CD14-positive monocyte (primary cell): Measurements from ENCODE around the gene TTC1. TPM values are rescaled to one million over a fixed set of nuclear protein-coding genes. Genes with fewer than 3 reads are reported as not detected.

ENCODE experiments used
- DNase-seq, 3 donors: peaks; one replicate each; pipeline ENCODE4 v3.0.0-alpha.2; 2011 to 2022
- H2AFZ ChIP-seq: 2 replicates; pipeline ENCODE4 v1.6.0; 2012; ENCODE audit warnings: mild to moderate bottlenecking, low read depth, low read length, inconsistent platforms; ENCODE audit not compliant: insufficient read depth, poor library complexity, severe bottlenecking
- H3K27ac ChIP-seq, 2 donors: 1 replicate in 1 of 2; 2 replicates in 1 of 2; pipeline ENCODE4 v1.5.1; 2012 to 2013; ENCODE audit warnings: low read length in 2 of 2, control low read depth in 1 of 2, inconsistent platforms in 1 of 2, low read depth in 1 of 2, mild to moderate bottlenecking in 1 of 2
- H3K27me3 ChIP-seq, 2 donors: one replicate each; pipeline versions ENCODE4 v1.6.0 to v1.6.1; 2011 to 2013; ENCODE audit warnings: low read length in 2 of 2; ENCODE audit not compliant: control insufficient read depth in 2 of 2, insufficient read depth in 2 of 2
- H3K36me3 ChIP-seq, 2 donors: replicated peaks in 1 of 2; 1 replicate in 1 of 2; 2 replicates in 1 of 2; pipeline versions ENCODE4 v1.5.1 to v1.6.1; 2012 to 2013; ENCODE audit warnings: low read length in 2 of 2, control low read depth in 1 of 2, inconsistent platforms in 1 of 2, mild to moderate bottlenecking in 1 of 2; ENCODE audit not compliant: insufficient read depth in 2 of 2, control insufficient read depth in 1 of 2
- H3K4me1 ChIP-seq, 2 donors: 1 replicate in 1 of 2; 2 replicates in 1 of 2; pipeline versions ENCODE4 v1.5.1 to v1.6.1; 2012 to 2013; ENCODE audit warnings: low read length in 2 of 2, control low read depth in 1 of 2, inconsistent platforms in 1 of 2, mild to moderate bottlenecking in 1 of 2, moderate library complexity in 1 of 2; ENCODE audit not compliant: insufficient read depth in 2 of 2, control insufficient read depth in 1 of 2
- H3K4me2 ChIP-seq: replicated peaks from 2 replicates; pipeline ENCODE3; 2012; ENCODE audit warnings: low read length, moderate library complexity, mild to moderate bottlenecking; ENCODE audit not compliant: poor library complexity, severe bottlenecking; ENCODE audit errors: extremely low read depth
- H3K4me3 ChIP-seq, 3 experiments: fragments of 200-600 bp in 1 of 3; sonication (generic) in 1 of 3; replicated peaks in 1 of 3; 1 replicate in 2 of 3; 2 replicates in 1 of 3; pipeline ENCODE4 v1.5.1; 2011 to 2013; ENCODE audit warnings: low read length in 3 of 3, mild to moderate bottlenecking in 3 of 3, control low read depth in 2 of 3, low read depth in 2 of 3, inconsistent platforms in 1 of 3, moderate library complexity in 1 of 3
- H3K79me2 ChIP-seq: 2 replicates; pipeline ENCODE4 v1.6.0; 2012; ENCODE audit warnings: mild to moderate bottlenecking, control low read depth, inconsistent platforms, low read length, moderate library complexity; ENCODE audit not compliant: insufficient read depth
- H3K9ac ChIP-seq: 2 replicates; pipeline ENCODE4 v1.6.0; 2017; ENCODE audit warnings: low read length, mild to moderate bottlenecking; ENCODE audit not compliant: insufficient read depth, poor library complexity, severe bottlenecking
- H3K9me3 ChIP-seq, 2 donors: replicated peaks in 1 of 2; 1 replicate in 1 of 2; 2 replicates in 1 of 2; pipeline versions ENCODE4 v1.5.1 to v1.6.1; 2012 to 2013; ENCODE audit warnings: low read length in 2 of 2, control low read depth in 1 of 2; ENCODE audit not compliant: control insufficient read depth in 1 of 2, insufficient read depth in 1 of 2
- H4K20me1 ChIP-seq: 2 replicates; pipeline ENCODE4 v1.6.0; 2012; ENCODE audit warnings: mild to moderate bottlenecking, low read length, control low read depth, moderate library complexity; ENCODE audit not compliant: insufficient read depth
- H3K27ac Mint-ChIP-seq, 7 donors: one replicate each; pipeline ENCODE4 v1.8.0; 2020; ENCODE audit warnings: mild to moderate bottlenecking in 7 of 7, mixed read lengths in 7 of 7, moderate library complexity in 6 of 7, inconsistent platforms in 2 of 7
- H3K27me3 Mint-ChIP-seq, 3 donors: one replicate each; pipeline ENCODE4 v1.8.0; 2021 to 2022; ENCODE audit warnings: low read depth in 3 of 3, mild to moderate bottlenecking in 3 of 3, mixed read lengths in 3 of 3, moderate library complexity in 3 of 3, inconsistent platforms in 1 of 3
- H3K36me3 Mint-ChIP-seq, 2 donors: one replicate each; pipeline ENCODE4 v1.8.0; 2020; ENCODE audit warnings: mixed read lengths in 2 of 2, inconsistent platforms in 1 of 2, mild to moderate bottlenecking in 1 of 2
- H3K4me1 Mint-ChIP-seq: one replicate; pipeline ENCODE4 v1.8.0; 2020; ENCODE audit warnings: mild to moderate bottlenecking, mixed read lengths
- H3K4me3 Mint-ChIP-seq, 2 donors: one replicate each; pipeline ENCODE4 v1.8.0; 2020; ENCODE audit warnings: mild to moderate bottlenecking in 2 of 2, mixed read lengths in 2 of 2, moderate library complexity in 1 of 2
- H3K9me3 Mint-ChIP-seq, 7 donors: one replicate each; pipeline ENCODE4 v1.8.0; 2020 to 2022; ENCODE audit warnings: mixed read lengths in 7 of 7, mild to moderate bottlenecking in 6 of 7, moderate library complexity in 6 of 7, inconsistent platforms in 2 of 7
- CTCF ChIP-seq: fragments of 200-600 bp; IDR thresholded peaks from one replicate; pipeline ENCODE4 v1.8.0; 2022; ENCODE audit warnings: antibody characterized with exemption, mild to moderate bottlenecking
- WGBS: methylation state at CpG from one replicate; pipeline ENCODE4 v1.1.5; 2013; ENCODE audit warnings: missing lambda C conversion rate; ENCODE audit not compliant: insufficient coverage; 5-methylcytosine and 5-hydroxymethylcytosine counted together
- intact Hi-C, 2 donors: fragments of 100-400 bp; cut with micrococcal nuclease; formaldehyde crosslinking; loops; one replicate each; pipeline versions ENCODE4 v1.15.0 to v1.15.1; 2023
- polyA plus RNA-seq, 3 donors: library from polyadenylated mRNA; depleted of rRNA in 1 of 3; unstranded in 2 of 3; stranded (reverse) in 1 of 3; fragments of 300-500 nt in 2 of 3; fragments of >200 nt in 1 of 3; fragmentation: Illumina TruSeq in 2 of 3; gene quantifications; 1 replicate in 2 of 3; 2 replicates in 1 of 3; pipeline ENCODE4 v1.2.3, GENCODE V29; 2012 to 2021

Gene TTC1
- polyA plus RNA-seq, 3 donors = 11.4 to 63.4 (median 63.0) TPM

GRCh38 chr5:160071516-160071915 is 62.6 kb downstream of the TTC1 start:
- H3K79me2 ChIP-seq = no peaks in the 10 kb centered on the region
- peak overlapping the region in 1 of 2 donors; percentile 5 for H3K27ac ChIP-seq
- H2AFZ ChIP-seq = no peak overlapping the region
- Mint-ChIP-seq H3K4me3 (peak overlapping the region in 1 of 2 donors; percentile 84), H3K4me1 (peaks cover 17% of the 10 kb centered on the region), H3K36me3 (peaks cover 27 to 39% of the 10 kb centered on the region in 2 donors), H3K27me3 (no peaks in the 10 kb centered on the region), H3K27ac (peak overlapping the region in 2 of 7 donors; percentile 46 to 74), H3K9me3 (no peaks in the 10 kb centered on the region)
- H3K27me3 ChIP-seq = no peaks in the 10 kb centered on the region
- WGBS = 5% methylated on average over 4 of the region's 8 CpGs
- intact Hi-C loops = no loop called here
- no peak for TF ChIP-seq CTCF
- H3K9me3 ChIP-seq = no peaks in the 10 kb centered on the region
- H3K4me1 ChIP-seq = peaks cover 14 to 16% of the 10 kb centered on the region in 2 donors
- H3K4me2 ChIP-seq = peak overlapping the region; percentile 21
- H3K36me3 ChIP-seq = peaks cover 6 to 30% of the 10 kb centered on the region in 2 donors
- H4K20me1 ChIP-seq = no peaks in the 10 kb centered on the region
- H3K4me3 ChIP-seq = peak overlapping the region in 1 of 3 experiments; percentile 16
- H3K9ac ChIP-seq = peak overlapping the region; percentile 6
- DNase-seq = peak in 1 of 3 donors; percentile 8

DNA sequence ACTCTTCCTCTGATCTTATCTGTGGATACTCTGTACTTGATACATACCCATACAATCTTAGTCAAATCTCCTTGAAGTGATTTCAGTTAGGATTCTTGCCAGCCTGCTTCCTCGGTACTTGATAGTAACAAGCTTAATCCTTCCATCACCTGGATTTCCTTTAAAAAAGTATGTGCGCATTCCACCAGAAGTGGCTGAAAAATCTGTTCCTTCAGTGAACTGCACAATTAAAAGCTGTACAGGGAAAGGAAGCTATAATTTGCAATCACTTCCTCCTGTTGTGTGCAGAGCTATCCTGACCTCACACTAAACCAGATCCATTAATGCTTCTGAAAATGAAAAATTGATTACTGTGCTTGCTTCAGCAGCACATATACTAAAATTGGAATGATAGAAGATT is 63.0 kb downstream of the TTC1 start:
- no peaks in the 10 kb centered on the region for H3K79me2 ChIP-seq
- no peaks in the 10 kb centered on the region for H3K27me3 ChIP-seq
- DNase-seq = no peak
- H3K27ac Mint-ChIP-seq = peak overlapping the region in 2 of 7 donors; percentile 46 to 74
- no peak overlapping the region for H2AFZ ChIP-seq
- intact Hi-C loops = no loop called here
- no peaks in the 10 kb centered on the region for H3K9me3 ChIP-seq
- H3K9me3 Mint-ChIP-seq = no peaks in the 10 kb centered on the region
- H3K9ac ChIP-seq = no peak overlapping the region
- H3K4me3 ChIP-seq = peak overlapping the region in 1 of 3 experiments; percentile 16
- no peak for TF ChIP-seq CTCF
- no CpG with 5 or more reads among the region's 2 CpGs for WGBS
- H3K36me3 Mint-ChIP-seq = peaks cover 27 to 38% of the 10 kb centered on the region in 2 donors
- peak overlapping the region; percentile 21 for H3K4me2 ChIP-seq
- H3K4me3 Mint-ChIP-seq = peak overlapping the region in 1 of 2 donors; percentile 84
- H3K4me1 ChIP-seq = peaks cover 14 to 16% of the 10 kb centered on the region in 2 donors
- H3K36me3 ChIP-seq = peaks cover 5 to 30% of the 10 kb centered on the region in 2 donors
- peaks cover 17% of the 10 kb centered on the region for H3K4me1 Mint-ChIP-seq
- no peaks in the 10 kb centered on the region for H3K27me3 Mint-ChIP-seq
- H4K20me1 ChIP-seq = no peaks in the 10 kb centered on the region
- H3K27ac ChIP-seq = peak overlapping the region in 1 of 2 donors; percentile 5
